ENCODE results near the gene EFCAB7.

The EFCAB7 gene

GRCh38 chr1:63522891-63523728, at the start of gene EFCAB7, which contains the start of gene ITGB3BP:
Gene EFCAB7, plus strand, starts transcription at chr1:63523525. Its CDS starts 2,048 bp downstream, at chr1:63525573.
Gene ITGB3BP, minus strand, starts transcription at chr1:63523225. Its CDS starts 92 bp downstream, at chr1:63523133.
- peak; percentile 87 for DNase-seq

- no peak for DNase-seq
These were observed 47.6 kb upstream of the EFCAB7 start for GRCh38 chr1:63475761-63476160.

GRCh38 chr1:63480057-63480456, 43.3 kb upstream of the EFCAB7 start:
- DNase-seq: no peak

GRCh38 chr1:63486629-63487028, 36.7 kb upstream of the EFCAB7 start:
- no peak for DNase-seq

GRCh38 chr1:63487336-63488065, 35.8 kb upstream of the EFCAB7 start:
- DNase-seq: no peak

GRCh38 chr1:63497577-63497976, 25.7 kb upstream of the EFCAB7 start:
- DNase-seq: no peak

- DNase-seq: no peak
These were observed 25.2 kb upstream of the EFCAB7 start for GRCh38 chr1:63498106-63498505.

GRCh38 chr1:63501256-63501655, 22.1 kb upstream of the EFCAB7 start:
- DNase-seq: no peak

GRCh38 chr1:63506782-63507181, 16.5 kb upstream of the EFCAB7 start:
- DNase-seq: no peak

GRCh38 chr1:63509718-63510117, 13.6 kb upstream of the EFCAB7 start:
- no peak for DNase-seq

GRCh38 chr1:63512584-63512983, 10.7 kb upstream of the EFCAB7 start:
- DNase-seq: no peak

GRCh38 chr1:63516629-63517028, 6.7 kb upstream of the EFCAB7 start:
- DNase-seq: no peak

- no peak for DNase-seq
These were observed 413 bp downstream of the EFCAB7 start for GRCh38 chr1:63523738-63524137.

- no peak for DNase-seq
These were observed 876 bp downstream of the EFCAB7 start for GRCh38 chr1:63524201-63524600.

- DNase-seq: no peak
These were observed 9.4 kb downstream of the EFCAB7 start for GRCh38 chr1:63532727-63533126.

GRCh38 chr1:63533931-63534330, 10.6 kb downstream of the EFCAB7 start:
- no peak for DNase-seq

GRCh38 chr1:63534406-63534805, 11.1 kb downstream of the EFCAB7 start:
- no peak for DNase-seq

GRCh38 chr1:63537006-63537405, 13.7 kb downstream of the EFCAB7 start:
- DNase-seq: no peak

GRCh38 chr1:63537940-63538339, 14.6 kb downstream of the EFCAB7 start:
- DNase-seq: no peak

GRCh38 chr1:63545780-63546179, 22.5 kb downstream of the EFCAB7 start:
- no peak for DNase-seq

- DNase-seq: no peak
These were observed 24.4 kb downstream of the EFCAB7 start for GRCh38 chr1:63547621-63548294.

GRCh38 chr1:63548303-63548702, 25.0 kb downstream of the EFCAB7 start:
- DNase-seq: no peak

- no peak for DNase-seq
These were observed 25.6 kb downstream of the EFCAB7 start for GRCh38 chr1:63548877-63549276.

GRCh38 chr1:63555480-63555879, 32.2 kb downstream of the EFCAB7 start:
- no peak for DNase-seq

Data from activated CD4-positive, alpha-beta T cell treated with anti-CD3 and anti-CD28 coated beads, Interleukin-2, amount 50 U/mL, for 16 hours (primary cell).